BLaER1 treated with 17β-estradiol and CSF1 and Interleukin-3, amounts not matched to agents 10 nM and 100 nM (cell line): Measurements from ENCODE around the gene USP22.

Experiments used
- H3K27ac ChIP-seq, 11 experiments: shearing (Covaris generic); formaldehyde crosslinking; 2 replicates each; pipeline ENCODE4 v1.8.1; 2022
- H3K27me3 ChIP-seq, 11 experiments: shearing (Covaris generic); formaldehyde crosslinking; 2 replicates each; pipeline ENCODE4 v1.8.1; 2022
- H3K36me3 ChIP-seq, 11 experiments: shearing (Covaris generic); formaldehyde crosslinking; 2 replicates each; pipeline ENCODE4 v1.8.1; 2022
- H3K4me1 ChIP-seq, 10 experiments: shearing (Covaris generic); formaldehyde crosslinking; 2 replicates each; pipeline ENCODE4 v1.8.1; 2022
- H3K4me2 ChIP-seq, 11 experiments: shearing (Covaris generic); formaldehyde crosslinking; 2 replicates each; pipeline ENCODE4 v1.8.1; 2022
- H3K4me3 ChIP-seq, 10 experiments: shearing (Covaris generic); formaldehyde crosslinking; 2 replicates each; pipeline ENCODE4 v1.8.1; 2022
- H3K9ac ChIP-seq, 11 experiments: shearing (Covaris generic); formaldehyde crosslinking; 2 replicates each; pipeline ENCODE4 v1.8.1; 2022
- H3K9me3 ChIP-seq, 11 experiments: shearing (Covaris generic); formaldehyde crosslinking; replicated peaks in 1 of 11; 2 replicates each; pipeline ENCODE4 v1.8.1; 2022
- H4K20me1 ChIP-seq, 11 experiments: shearing (Covaris generic); formaldehyde crosslinking; 2 replicates each; pipeline ENCODE4 v1.8.1; 2022
- Cebpa-rat ChIP-seq, 11 experiments: shearing (Covaris generic); IDR thresholded peaks; 2 replicates each; pipeline ENCODE4 v1.8.1; 2022

Gene USP22

GRCh38 chr17:20991276-20992037 lies 51.4 kb downstream of the USP22 start:
- no peak for TF ChIP-seq Cebpa-rat (IDR thresholded peaks at IDR 0.05)
- Histone ChIP-seq H3K4me1 (peaks cover 0 to 4% (median 0%) of the 10 kb centered on the region in 10 experiments; a peak in 2 of 20 replicates), H3K27me3 (no peaks in the 10 kb centered on the region)

GRCh38 chr17:20989991-20990855 lies 52.6 kb downstream of the USP22 start:
- H3K27me3 ChIP-seq, result no peaks in the 10 kb centered on the region
- H3K9ac ChIP-seq, result no peak overlapping the region
- H3K4me3 ChIP-seq, result no peak overlapping the region
- no peaks in the 10 kb centered on the region for H3K9me3 ChIP-seq
- peaks cover 0 to 4% (median 0%) of the 10 kb centered on the region in 10 experiments; a peak in 2 of 20 replicates for H3K4me1 ChIP-seq
- no peaks in the 10 kb centered on the region for H3K36me3 ChIP-seq
- TF ChIP-seq Cebpa-rat (IDR thresholded peaks at IDR 0.05), result no peak
- peaks cover 0 to 16% (median 0%) of the 10 kb centered on the region in 11 experiments; a peak in 5 of 22 replicates for H4K20me1 ChIP-seq
- no peak overlapping the region for H3K27ac ChIP-seq
- H3K4me2 ChIP-seq, result no peak overlapping the region

More at GRCh38 chr17:20991276-20992037, 51.4 kb downstream of the USP22 start:
- Histone ChIP-seq H3K36me3 (no peaks in the 10 kb centered on the region), H3K27ac (no peak overlapping the region), H3K9ac (no peak overlapping the region), H3K4me3 (no peak overlapping the region), H3K4me2 (no peak overlapping the region), H3K9me3 (no peaks in the 10 kb centered on the region), H4K20me1 (peaks cover 0 to 29% (median 8%) of the 10 kb centered on the region in 11 experiments; a peak in 10 of 22 replicates)

DNA sequence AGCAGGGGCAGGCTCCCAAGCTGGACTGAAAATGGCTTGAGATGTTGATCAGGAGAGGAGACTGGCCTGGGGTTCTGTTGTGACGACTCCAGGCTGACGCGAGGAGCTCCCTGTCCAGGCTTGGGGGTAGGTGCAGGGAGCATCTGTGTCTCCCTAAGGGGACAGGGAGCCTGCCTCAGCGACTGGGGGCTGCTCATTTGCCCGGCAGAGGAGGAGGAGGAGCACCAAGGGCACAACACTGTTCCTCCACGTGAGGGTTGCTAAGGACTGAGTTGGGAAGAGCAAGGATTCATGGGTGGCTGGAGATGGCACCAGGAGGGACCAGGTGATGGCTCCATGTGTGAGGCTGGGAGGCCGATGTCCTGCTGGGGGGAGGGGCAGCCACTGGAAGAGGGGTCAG lies 53.3 kb downstream of the USP22 start:
- H3K27me3 ChIP-seq, result no peaks in the 10 kb centered on the region
- no peak overlapping the region for H3K9ac ChIP-seq
- H3K27ac ChIP-seq, result no peak overlapping the region
- peaks cover 0 to 9% (median 0%) of the 10 kb centered on the region in 11 experiments; a peak in 4 of 22 replicates for H4K20me1 ChIP-seq
- no peaks in the 10 kb centered on the region for H3K9me3 ChIP-seq
- H3K36me3 ChIP-seq, result no peaks in the 10 kb centered on the region
- H3K4me1 ChIP-seq, result peaks cover 0 to 4% (median 0%) of the 10 kb centered on the region in 10 experiments; a peak in 2 of 20 replicates
- no peak overlapping the region for H3K4me2 ChIP-seq
- no peak overlapping the region for H3K4me3 ChIP-seq
- TF ChIP-seq Cebpa-rat (IDR thresholded peaks at IDR 0.05), result no peak

DNA sequence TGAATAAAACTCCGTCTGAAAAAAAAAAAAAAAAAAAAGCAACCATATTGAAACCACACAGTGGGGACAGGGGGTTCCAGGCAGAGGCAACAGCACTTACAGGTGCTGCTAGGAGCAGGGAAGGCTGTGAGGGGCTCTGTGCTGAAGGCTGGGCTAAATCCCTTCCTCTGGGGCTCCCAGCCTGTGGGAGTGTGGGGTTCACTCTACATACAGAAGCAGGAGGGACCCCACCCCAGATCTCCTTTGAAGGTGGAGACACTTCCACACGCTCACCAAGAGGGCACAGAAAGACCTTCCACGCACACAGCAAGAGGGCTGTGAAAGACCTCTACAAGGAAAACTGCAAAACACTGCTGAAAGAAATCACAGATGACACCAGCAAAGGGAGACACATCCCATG lies 53.9 kb downstream of the USP22 start:
- Histone ChIP-seq H4K20me1 (peaks cover 0 to 8% (median 0%) of the 10 kb centered on the region in 11 experiments; a peak in 4 of 22 replicates), H3K27me3 (no peaks in the 10 kb centered on the region), H3K36me3 (no peaks in the 10 kb centered on the region), H3K27ac (no peak overlapping the region), H3K4me2 (no peak overlapping the region), H3K9me3 (peaks cover 0 to under 1% (median 0%) of the 10 kb centered on the region in 11 experiments; a peak in 2 of 22 replicates), H3K4me3 (no peak overlapping the region), H3K4me1 (peaks cover 0 to 4% (median 0%) of the 10 kb centered on the region in 10 experiments; a peak in 2 of 20 replicates), H3K9ac (no peak overlapping the region)
- no peak for TF ChIP-seq Cebpa-rat (IDR thresholded peaks at IDR 0.05)

DNA sequence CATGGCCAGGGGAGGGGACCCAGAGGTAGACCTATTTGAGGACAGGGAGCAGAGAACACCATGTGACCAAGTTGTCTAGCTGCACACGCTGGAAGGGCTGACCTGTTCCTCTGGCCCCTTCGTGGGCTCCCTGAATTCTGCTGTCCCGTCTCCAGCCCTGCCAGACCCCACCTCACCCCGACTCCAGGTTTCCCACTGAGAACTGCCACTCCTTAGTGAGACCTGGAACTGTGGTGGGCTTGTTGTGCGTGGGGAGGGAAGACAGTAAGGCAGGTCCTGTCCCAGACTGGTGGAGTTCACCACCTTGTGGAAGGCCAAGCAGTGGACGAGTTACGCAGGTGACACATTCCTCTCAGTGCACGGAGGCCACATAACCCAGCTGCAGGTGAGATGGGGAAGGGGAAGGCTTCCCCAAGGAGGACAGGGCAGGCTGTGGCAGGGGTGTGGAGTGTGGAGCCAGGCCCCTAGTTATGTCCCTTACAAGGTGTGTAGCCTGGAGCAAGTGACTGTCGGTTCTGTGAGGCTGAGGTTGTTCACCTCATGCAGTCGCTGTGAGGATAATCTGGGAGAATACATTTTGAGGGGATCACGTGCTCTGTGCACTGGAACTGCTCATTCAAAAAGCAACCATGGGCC lies 54.7 kb downstream of the USP22 start:
- Histone ChIP-seq H4K20me1 (no peaks in the 10 kb centered on the region; a peak in 1 of 22 replicates), H3K4me2 (no peak overlapping the region), H3K4me1 (peaks cover 0 to 4% (median 0%) of the 10 kb centered on the region in 10 experiments; a peak in 2 of 20 replicates), H3K9me3 (peaks cover 5 to 8% (median 7%) of the 10 kb centered on the region in 11 experiments; a peak in 16 of 22 replicates), H3K36me3 (no peaks in the 10 kb centered on the region), H3K4me3 (no peak overlapping the region), H3K27me3 (no peaks in the 10 kb centered on the region), H3K9ac (no peak overlapping the region), H3K27ac (no peak overlapping the region)
- TF ChIP-seq Cebpa-rat (IDR thresholded peaks at IDR 0.05), result no peak

DNA sequence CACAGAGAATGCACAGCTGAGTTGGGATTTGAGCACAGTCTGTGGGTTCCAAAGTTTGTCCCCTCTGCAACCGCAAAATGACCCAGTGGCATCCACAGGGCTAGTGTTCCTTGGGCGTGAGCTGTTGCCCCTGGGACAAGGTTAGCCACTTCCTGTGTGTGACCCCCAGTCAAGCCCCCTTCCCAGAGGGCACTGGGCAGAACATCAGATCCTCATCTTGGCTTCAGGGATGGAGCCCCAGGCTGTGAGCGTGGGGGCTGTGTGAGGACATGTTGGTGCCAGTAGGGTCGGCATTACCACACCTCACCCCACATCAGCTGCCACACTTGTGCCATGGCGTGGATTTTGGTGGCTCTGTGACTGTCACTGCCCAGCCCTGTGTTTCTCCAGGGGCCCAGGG lies 55.3 kb downstream of the USP22 start:
- no peaks in the 10 kb centered on the region for H3K36me3 ChIP-seq
- peaks cover 0 to 4% (median 0%) of the 10 kb centered on the region in 10 experiments; a peak in 2 of 20 replicates for H3K4me1 ChIP-seq
- H3K4me3 ChIP-seq, result no peak overlapping the region
- H3K9ac ChIP-seq, result no peak overlapping the region
- H3K27me3 ChIP-seq, result no peaks in the 10 kb centered on the region
- no peak overlapping the region for H3K4me2 ChIP-seq
- H3K9me3 ChIP-seq, result peaks cover 5 to 10% (median 7%) of the 10 kb centered on the region in 11 experiments; a peak in 16 of 22 replicates
- H4K20me1 ChIP-seq, result no peaks in the 10 kb centered on the region
- TF ChIP-seq Cebpa-rat (IDR thresholded peaks at IDR 0.05), result no peak
- no peak overlapping the region for H3K27ac ChIP-seq

DNA sequence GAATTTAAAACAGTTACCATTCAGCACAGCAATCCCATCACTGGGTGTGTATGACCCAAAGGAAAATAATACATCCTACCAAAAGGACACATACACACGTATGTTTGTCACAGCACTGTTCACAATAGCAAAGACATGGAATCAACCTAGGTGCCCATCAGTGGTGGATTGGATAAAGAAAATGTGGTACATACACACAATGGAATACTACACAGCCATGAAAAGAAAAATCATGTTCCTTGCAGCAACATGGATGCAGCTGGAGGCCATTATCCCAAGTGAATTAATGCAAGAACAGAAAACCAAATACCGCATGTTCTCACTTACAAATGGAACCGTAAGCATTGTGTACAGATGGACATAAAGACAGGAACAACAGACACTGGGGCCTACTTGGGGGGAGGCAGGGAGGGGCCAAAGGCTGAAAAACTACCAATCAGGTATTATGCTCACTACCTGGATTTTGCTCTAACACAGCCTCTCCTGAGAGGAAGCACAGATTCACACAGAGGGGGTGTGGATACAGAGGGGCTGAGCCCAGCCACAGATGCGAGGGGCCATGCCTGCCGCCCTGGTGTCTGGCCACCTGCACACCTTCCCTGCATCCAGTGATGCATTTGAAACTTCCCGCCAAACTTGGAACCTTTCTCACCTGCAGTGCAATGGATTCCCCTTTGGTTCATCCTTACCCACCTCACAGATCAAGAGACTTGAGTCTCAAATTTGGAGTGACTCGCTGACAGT lies 55.9 kb downstream of the USP22 start:
- Histone ChIP-seq H3K9ac (no peak overlapping the region), H3K4me2 (no peak overlapping the region), H3K4me3 (no peak overlapping the region), H3K4me1 (peaks cover 0 to 4% (median 0%) of the 10 kb centered on the region in 10 experiments; a peak in 2 of 20 replicates), H4K20me1 (no peaks in the 10 kb centered on the region), H3K36me3 (no peaks in the 10 kb centered on the region), H3K27me3 (no peaks in the 10 kb centered on the region), H3K27ac (no peak overlapping the region), H3K9me3 (peaks cover 5 to 10% (median 7%) of the 10 kb centered on the region in 11 experiments; a peak in 16 of 22 replicates)
- TF ChIP-seq Cebpa-rat (IDR thresholded peaks at IDR 0.05), result no peak

DNA sequence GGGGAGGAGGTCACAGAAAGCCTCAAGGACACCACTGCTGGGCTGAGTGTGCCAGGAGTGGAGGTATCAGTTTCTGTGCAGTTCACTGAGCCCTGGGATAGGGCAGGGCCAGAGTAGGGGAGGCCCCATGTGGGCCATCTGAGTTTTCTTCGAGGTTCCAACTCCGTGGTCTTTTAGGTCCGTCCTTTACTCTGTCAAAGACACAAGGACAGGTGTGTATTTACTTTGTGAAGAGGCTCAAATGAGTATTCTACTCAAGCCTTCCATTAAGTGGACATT lies 59.5 kb downstream of the USP22 start:
- TF ChIP-seq Cebpa-rat (IDR thresholded peaks at IDR 0.05), result no peak
- Histone ChIP-seq H3K9ac (no peak overlapping the region), H3K4me1 (peaks cover 5 to 21% (median 8%) of the 10 kb centered on the region in 10 experiments; a peak in 11 of 20 replicates), H3K27me3 (no peaks in the 10 kb centered on the region), H4K20me1 (no peaks in the 10 kb centered on the region), H3K36me3 (no peaks in the 10 kb centered on the region), H3K4me3 (no peak overlapping the region), H3K9me3 (peaks cover 5 to 10% (median 7%) of the 10 kb centered on the region in 11 experiments; a peak in 16 of 22 replicates), H3K27ac (no peak overlapping the region), H3K4me2 (no peak overlapping the region)
